GM23248 (cell line): ENCODE data around the gene HPN.

Experiments used
- EZH2 ChIP-seq: fragments of 200-600 bp; sonication (generic); IDR thresholded peaks from 2 replicates; pipeline ENCODE4 v1.6.1; 2018; ENCODE audit warnings: antibody characterized with exemption, mild to moderate bottlenecking; ENCODE audit not compliant: insufficient read depth, poor library complexity, severe bottlenecking
- EZH2phosphoT487 ChIP-seq: fragments of 200-600 bp; sonication (generic); IDR thresholded peaks from 2 replicates; pipeline ENCODE4 v1.6.1; 2018; ENCODE audit warnings: antibody characterized with exemption, moderate library complexity, mild to moderate bottlenecking, low read depth; ENCODE audit not compliant: insufficient read depth

- no peak for TF ChIP-seq EZH2
- TF ChIP-seq EZH2phosphoT487, result no peak
These were observed 32.6 kb upstream of the HPN start for GRCh38 chr19:35008891-35009341.
